Measurements from ENCODE around the gene PIK3C3.

The PIK3C3 gene

DNA sequence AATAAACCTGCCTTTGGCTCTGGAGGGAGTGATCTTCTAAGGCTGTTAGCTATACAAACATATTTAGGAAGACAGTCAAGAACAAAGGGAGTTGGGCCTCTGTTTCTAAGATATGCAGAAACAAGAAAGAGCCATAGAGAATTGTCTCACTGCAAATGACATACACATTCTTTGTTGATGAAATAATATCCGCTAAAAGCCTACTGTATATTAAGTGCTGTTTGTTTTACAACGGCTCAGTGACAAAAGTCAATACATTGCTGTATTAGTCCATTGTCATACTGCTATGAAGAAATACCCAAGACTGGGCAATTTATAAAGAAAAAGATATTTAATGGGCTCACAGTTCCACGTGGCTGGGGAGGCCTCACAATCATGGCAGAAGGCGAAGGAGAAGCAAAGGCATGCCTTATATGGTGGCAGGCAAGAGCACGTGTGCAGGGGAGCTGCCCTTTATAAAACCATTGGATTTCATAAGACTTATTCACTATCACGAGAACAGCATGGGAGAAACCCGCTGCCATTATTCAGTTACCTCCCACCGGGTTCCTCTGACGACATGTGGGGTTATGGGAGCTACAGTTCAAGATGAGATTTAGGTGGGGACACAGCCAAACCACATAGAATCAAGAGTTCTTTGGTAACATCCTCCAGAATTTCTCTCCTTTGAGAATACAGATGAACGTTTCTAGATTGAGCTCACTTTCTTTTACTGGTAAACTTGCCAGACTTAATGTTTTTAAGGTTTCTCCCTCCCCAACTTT is 157.8 kb downstream of the PIK3C3 start:
- no peaks in the 10 kb centered on the region for H4K20me1 ChIP-seq (ENCODE audit: insufficient read depth)
- H3K4me1 ChIP-seq (ENCODE audit: low read depth, poor library complexity, severe bottlenecking): peaks cover 28% of the 10 kb centered on the region
- H2AFZ ChIP-seq (ENCODE audit: low read depth): no peak overlapping the region
- no peaks in the 10 kb centered on the region for H3K79me2 ChIP-seq (ENCODE audit: insufficient read depth, low read depth)
- H3K4me3 ChIP-seq (IDR thresholded peaks at IDR 0.05; ENCODE audit: insufficient read depth, low read depth, low read length): no peak overlapping the region
- no peak overlapping the region for H3K9ac ChIP-seq
- TF ChIP-seq CTCF (conservative IDR thresholded peaks at IDR 0.05; ENCODE audit: low read depth, low read length): no peak
- H3K4me2 ChIP-seq: peak overlapping the region; percentile 55
- no peaks in the 10 kb centered on the region for H3K36me3 ChIP-seq (ENCODE audit: insufficient read depth)
- H3K27ac ChIP-seq: peak overlapping the region; percentile 82; the same call in 1 of the 2 replicates
- H3K27me3 ChIP-seq (ENCODE audit: insufficient read depth, low read depth): no peaks in the 10 kb centered on the region

GRCh38 chr18:42113529-42114191 is 158.6 kb downstream of the PIK3C3 start:
- Histone ChIP-seq H4K20me1 (ENCODE audit: insufficient read depth) (no peaks in the 10 kb centered on the region), H3K36me3 (ENCODE audit: insufficient read depth) (no peaks in the 10 kb centered on the region), H3K9ac (peak overlapping the region; percentile 35; the same call in 1 of the 2 replicates), H2AFZ (ENCODE audit: low read depth) (peak overlapping the region; percentile 60), H3K27ac (peak overlapping the region; percentile 82), H3K4me2 (peak overlapping the region; percentile 55), H3K27me3 (ENCODE audit: insufficient read depth, low read depth) (no peaks in the 10 kb centered on the region), H3K4me3 (IDR thresholded peaks at IDR 0.05; ENCODE audit: insufficient read depth, low read depth, low read length) (no peak overlapping the region), H3K79me2 (ENCODE audit: insufficient read depth, low read depth) (no peaks in the 10 kb centered on the region), H3K4me1 (ENCODE audit: low read depth, poor library complexity, severe bottlenecking) (peaks cover 28% of the 10 kb centered on the region)
- no peak for TF ChIP-seq CTCF (conservative IDR thresholded peaks at IDR 0.05; ENCODE audit: low read depth, low read length)

GRCh38 chr18:42114310-42114943 is 159.4 kb downstream of the PIK3C3 start:
- Histone ChIP-seq H3K4me1 (ENCODE audit: low read depth, poor library complexity, severe bottlenecking) (peaks cover 28% of the 10 kb centered on the region), H3K4me2 (peak overlapping the region; percentile 55), H3K9ac (peak overlapping the region; percentile 35; the same call in 1 of the 2 replicates), H3K27ac (peak overlapping the region; percentile 82), H3K27me3 (ENCODE audit: insufficient read depth, low read depth) (no peaks in the 10 kb centered on the region), H4K20me1 (ENCODE audit: insufficient read depth) (no peaks in the 10 kb centered on the region), H2AFZ (ENCODE audit: low read depth) (peak overlapping the region; percentile 60), H3K79me2 (ENCODE audit: insufficient read depth, low read depth) (no peaks in the 10 kb centered on the region), H3K36me3 (ENCODE audit: insufficient read depth) (no peaks in the 10 kb centered on the region), H3K4me3 (IDR thresholded peaks at IDR 0.05; ENCODE audit: insufficient read depth, low read depth, low read length) (no peak overlapping the region)
- TF ChIP-seq CTCF (conservative IDR thresholded peaks at IDR 0.05; ENCODE audit: low read depth, low read length): peak; percentile 96

GRCh38 chr18:42126586-42126985 is 171.6 kb downstream of the PIK3C3 start:
- no peaks in the 10 kb centered on the region for H3K27me3 ChIP-seq (ENCODE audit: insufficient read depth, low read depth)
- H3K36me3 ChIP-seq (ENCODE audit: insufficient read depth): no peaks in the 10 kb centered on the region; the same call in 1 of the 2 replicates
- H2AFZ ChIP-seq (ENCODE audit: low read depth): no peak overlapping the region
- H3K9ac ChIP-seq: no peak overlapping the region
- no peaks in the 10 kb centered on the region for H4K20me1 ChIP-seq (ENCODE audit: insufficient read depth)
- H3K4me2 ChIP-seq: no peak overlapping the region
- no peaks in the 10 kb centered on the region for H3K79me2 ChIP-seq (ENCODE audit: insufficient read depth, low read depth)
- no peak overlapping the region for H3K27ac ChIP-seq
- H3K4me1 ChIP-seq (ENCODE audit: low read depth, poor library complexity, severe bottlenecking): no peaks in the 10 kb centered on the region
- no peak overlapping the region for H3K4me3 ChIP-seq (IDR thresholded peaks at IDR 0.05; ENCODE audit: insufficient read depth, low read depth, low read length)
- no peak for TF ChIP-seq CTCF (conservative IDR thresholded peaks at IDR 0.05; ENCODE audit: low read depth, low read length)
